Stimulated activated CD4-positive, alpha-beta T cell treated with anti-CD3 and anti-CD28 coated beads, TNF-alpha, amount 100 ng/mL, for 1 hour (primary cell): ENCODE measurements around the gene TBC1D14.
"Not testable (repeated sequence)": the region's sequence is repeated elsewhere in the genome, so short reads cannot be mapped to it uniquely, and the experiment has no call there.

ENCODE experiments used
- DNase-seq, 3 donors: peaks; one replicate each; pipeline ENCODE4 v3.0.0-alpha.2; 2020; ENCODE audit warnings: low read depth in 3 of 3, low spot score in 1 of 3

TBC1D14 gene

DNA sequence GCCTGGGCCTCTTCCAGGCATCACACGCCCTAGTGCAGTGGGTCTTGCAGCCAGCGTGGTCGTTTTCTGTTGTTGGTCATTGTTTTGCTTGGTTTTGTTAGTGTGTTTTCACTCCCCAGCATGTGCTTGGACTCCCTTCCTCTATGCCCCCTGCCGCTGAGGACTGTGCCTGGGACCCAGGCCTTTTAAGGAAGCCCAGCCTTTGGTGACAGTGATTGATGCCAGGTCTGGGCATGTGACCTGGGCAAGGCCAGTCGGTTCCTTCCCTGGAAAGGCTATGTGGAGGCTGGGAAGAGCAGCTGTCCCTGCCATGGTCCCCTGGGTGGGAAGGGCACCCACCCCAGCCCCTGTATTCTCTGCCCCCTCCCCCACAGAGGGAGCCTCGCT, 167.1 kb downstream of the TBC1D14 start:
- no peak for DNase-seq

DNA sequence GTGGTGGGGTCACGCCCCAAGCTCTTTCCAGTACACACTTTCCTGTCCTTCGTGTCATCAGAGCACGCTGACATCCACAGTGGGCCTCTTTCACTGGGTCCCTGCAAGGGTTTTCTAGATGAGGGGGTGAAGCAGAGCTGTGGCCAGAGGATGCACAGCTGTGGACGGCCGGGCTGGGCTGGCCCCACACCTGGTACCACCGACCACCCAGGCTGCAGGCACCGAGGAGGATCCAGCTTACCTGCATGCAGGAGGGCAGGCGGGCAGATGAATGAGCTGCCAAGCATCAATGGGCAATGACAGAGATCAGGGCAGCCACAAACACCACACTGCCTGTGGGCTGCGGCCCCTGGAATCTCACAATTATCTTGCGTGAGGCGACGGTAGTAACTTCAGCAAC, 167.7 kb downstream of the TBC1D14 start:
- DNase-seq = no peak

DNA sequence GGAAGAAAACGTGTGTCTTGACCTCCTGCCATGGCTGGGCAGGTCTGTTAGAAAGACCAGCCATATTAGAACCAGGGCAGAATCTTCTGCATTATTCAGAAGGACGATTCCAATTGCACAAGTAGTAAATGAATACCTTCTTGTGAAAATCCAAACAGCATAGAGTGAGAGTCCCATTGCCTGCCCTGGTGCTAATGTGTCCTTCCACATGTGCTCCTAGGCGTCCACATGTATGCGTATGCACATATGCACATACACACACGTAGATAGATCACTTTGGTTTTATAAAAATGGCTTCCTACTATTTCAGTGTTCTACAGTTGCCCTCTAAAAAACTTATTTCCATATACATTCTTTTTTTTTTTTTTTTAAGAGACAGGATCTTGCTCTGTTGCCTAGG, 168.4 kb downstream of the TBC1D14 start:
- DNase-seq = no peak

DNA sequence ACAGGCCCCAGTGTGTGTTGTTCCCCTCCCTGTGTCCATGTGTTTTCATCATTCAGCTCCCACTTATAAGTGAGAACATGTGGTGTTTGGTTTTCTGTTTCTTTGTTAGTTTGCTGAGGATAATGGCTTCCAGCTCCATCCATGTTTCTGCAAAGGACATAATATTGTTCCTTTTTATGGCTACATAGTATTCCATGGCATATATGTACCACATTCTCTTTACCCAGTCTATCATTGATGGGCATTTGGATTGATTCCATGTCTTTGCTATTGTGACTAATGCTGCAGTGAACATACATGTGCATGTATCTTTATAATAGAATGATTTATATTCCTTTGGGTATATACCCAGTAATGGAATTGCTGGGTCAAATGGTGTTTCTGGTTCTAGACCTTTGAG, 169.9 kb downstream of the TBC1D14 start:
- not testable (repeated sequence) for DNase-seq

DNA sequence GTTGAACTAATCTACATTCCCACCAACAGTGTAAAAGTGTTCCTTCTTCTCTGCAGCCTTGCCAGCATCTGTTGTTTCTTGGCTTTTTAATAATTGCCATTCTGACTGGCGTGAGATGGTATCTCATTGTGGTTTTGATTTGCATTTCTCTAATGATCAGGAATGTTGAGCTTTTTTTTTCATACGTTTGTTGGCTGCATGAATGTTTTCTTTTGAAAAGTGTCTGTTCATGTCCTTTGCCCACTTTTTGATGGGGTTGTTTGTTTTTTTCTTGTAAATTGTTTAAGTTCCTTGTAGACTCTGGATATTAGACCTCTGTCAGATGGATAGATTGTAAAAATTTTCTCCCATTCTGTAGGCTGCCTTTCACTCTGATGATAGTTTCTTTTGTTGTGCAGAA, 170.3 kb downstream of the TBC1D14 start:
- DNase-seq = not testable (repeated sequence)
